Measurements from ENCODE around the gene HPCAL1. TPM values are rescaled to one million over a fixed set of nuclear protein-coding genes. Genes with fewer than 3 reads are reported as not detected.

Gene HPCAL1
- total RNA-seq, 6 experiments from 2014 or later = 36.3 to 60.3 (median 57.2) TPM

DNA sequence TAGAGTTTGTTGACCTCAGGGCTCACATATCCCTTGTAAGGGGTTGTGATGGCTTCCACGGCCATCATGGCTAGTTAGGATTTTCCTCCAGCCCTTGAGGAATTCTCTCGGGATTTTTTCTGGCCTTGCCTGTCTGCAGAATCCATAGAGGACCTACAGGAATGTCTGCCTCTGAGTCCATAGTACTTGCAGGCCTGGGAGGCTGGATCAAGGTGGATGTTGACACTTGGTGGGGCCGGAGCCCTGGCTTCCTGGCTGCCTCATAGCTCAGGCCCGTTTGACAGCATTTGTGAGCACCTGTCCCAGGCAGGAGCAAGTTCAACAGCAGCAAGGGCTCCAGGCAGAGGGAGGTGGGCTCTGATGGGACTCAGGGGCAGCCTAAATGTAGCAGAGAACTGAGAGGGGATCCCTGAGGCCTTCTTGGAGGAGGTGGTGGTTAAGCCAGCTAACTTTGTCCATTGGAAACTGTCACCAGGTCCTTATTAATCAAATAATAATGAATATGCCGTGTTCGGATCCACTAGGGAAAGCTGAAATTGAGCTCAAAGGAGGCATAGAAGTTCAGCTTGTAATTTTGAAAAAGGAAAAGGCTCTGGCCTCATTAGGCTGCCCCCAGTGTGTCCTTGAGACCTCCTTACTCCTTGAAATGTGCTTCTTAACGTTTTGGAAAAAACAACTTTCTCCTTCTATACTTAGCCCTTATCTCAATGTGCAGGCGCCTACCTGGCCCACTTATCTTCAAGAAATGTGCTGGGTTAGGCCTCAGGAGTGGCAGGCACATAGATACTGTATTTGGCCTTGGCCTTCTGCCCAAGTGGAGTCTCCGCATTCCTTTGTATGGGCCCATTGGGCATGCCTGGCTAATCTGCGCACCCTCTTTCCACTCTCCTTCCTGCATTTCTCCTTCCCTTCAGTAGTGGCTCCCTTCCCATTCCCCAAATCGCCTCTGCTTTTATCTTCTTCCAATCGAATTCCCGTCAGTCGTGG lies 66.9 kb downstream of the HPCAL1 start:
- TF ChIP-seq CTCF (IDR thresholded peaks at IDR 0.05) = no peak
- Mint-ChIP-seq H3K27me3 (ENCODE audit: insufficient read depth) (peaks cover 1% of the 10 kb centered on the region; the same call in 1 of the 2 replicates), H3K36me3 (ENCODE audit: low read depth) (no peaks in the 10 kb centered on the region), H3K4me3 (no peak overlapping the region), H3K4me1 (ENCODE audit: low read depth) (no peaks in the 10 kb centered on the region), H3K27ac (no peak overlapping the region), H3K9me3 (no peaks in the 10 kb centered on the region)
- no peak for DNase-seq

DNA sequence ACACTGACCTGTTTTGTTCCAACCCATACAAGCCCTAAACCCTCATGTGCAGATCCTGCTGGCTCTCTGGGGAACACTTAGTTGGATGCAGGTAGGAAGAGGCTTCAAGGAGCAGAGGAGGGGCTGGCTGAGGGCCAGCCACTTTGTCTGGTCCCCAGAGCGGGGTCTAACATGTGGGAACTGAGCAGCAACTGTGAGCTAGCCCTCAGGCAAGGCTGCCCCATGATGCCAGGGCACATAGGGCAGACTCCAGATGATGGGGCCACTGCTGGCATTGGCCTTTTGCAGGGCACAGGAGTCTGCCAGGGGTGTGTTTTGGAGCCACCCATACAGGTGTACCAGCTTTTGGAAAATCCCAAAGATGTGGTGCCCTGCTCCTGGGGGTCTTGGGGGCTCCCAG lies 67.7 kb downstream of the HPCAL1 start:
- no peaks in the 10 kb centered on the region for H3K4me1 Mint-ChIP-seq (ENCODE audit: low read depth)
- no peaks in the 10 kb centered on the region for H3K9me3 Mint-ChIP-seq
- no peak overlapping the region for H3K27ac Mint-ChIP-seq
- H3K4me3 Mint-ChIP-seq = no peak overlapping the region
- TF ChIP-seq CTCF (IDR thresholded peaks at IDR 0.05) = no peak
- H3K36me3 Mint-ChIP-seq (ENCODE audit: low read depth) = no peaks in the 10 kb centered on the region
- no peak for DNase-seq
- peaks cover 3% of the 10 kb centered on the region for H3K27me3 Mint-ChIP-seq (ENCODE audit: insufficient read depth)

- no peak for TF ChIP-seq CTCF (IDR thresholded peaks at IDR 0.05)
- H3K4me1 Mint-ChIP-seq (ENCODE audit: low read depth) = no peaks in the 10 kb centered on the region
- H3K27ac Mint-ChIP-seq = no peak overlapping the region
- H3K4me3 Mint-ChIP-seq = no peak overlapping the region
- H3K36me3 Mint-ChIP-seq (ENCODE audit: low read depth) = no peaks in the 10 kb centered on the region
- no peaks in the 10 kb centered on the region for H3K9me3 Mint-ChIP-seq
- no peak for DNase-seq
- H3K27me3 Mint-ChIP-seq (ENCODE audit: insufficient read depth) = peaks cover 3% of the 10 kb centered on the region
Observed at GRCh38 chr2:10370895-10371294, 68.2 kb downstream of the HPCAL1 start.

- H3K4me1 Mint-ChIP-seq (ENCODE audit: low read depth) = no peaks in the 10 kb centered on the region
- TF ChIP-seq CTCF (IDR thresholded peaks at IDR 0.05) = no peak
- no peak overlapping the region for H3K4me3 Mint-ChIP-seq
- no peak for DNase-seq
- peaks cover 3% of the 10 kb centered on the region for H3K27me3 Mint-ChIP-seq (ENCODE audit: insufficient read depth)
- no peak overlapping the region for H3K27ac Mint-ChIP-seq
- no peaks in the 10 kb centered on the region for H3K36me3 Mint-ChIP-seq (ENCODE audit: low read depth)
- H3K9me3 Mint-ChIP-seq = no peaks in the 10 kb centered on the region
Observed at GRCh38 chr2:10371441-10372196, 68.9 kb downstream of the HPCAL1 start.

- no peak for TF ChIP-seq CTCF (IDR thresholded peaks at IDR 0.05)
- DNase-seq = no peak
- Mint-ChIP-seq H3K9me3 (no peaks in the 10 kb centered on the region), H3K27ac (no peak overlapping the region), H3K4me3 (no peak overlapping the region), H3K36me3 (ENCODE audit: low read depth) (no peaks in the 10 kb centered on the region), H3K4me1 (ENCODE audit: low read depth) (no peaks in the 10 kb centered on the region), H3K27me3 (ENCODE audit: insufficient read depth) (peaks cover 3% of the 10 kb centered on the region)
Observed at GRCh38 chr2:10372203-10372861, 69.6 kb downstream of the HPCAL1 start.
